Inferior parietal cortex (tissue), 1 donor: ENCODE results near the gene NAA16.
A peak's percentile ranks its signal among the peaks of the same experiment; 100 is the strongest.
"Not testable (repeated sequence)": the region's sequence is repeated elsewhere in the genome, so short reads cannot be mapped to it uniquely, and the experiment has no call there.

Source experiments
- DNase-seq: peaks from one replicate; pipeline ENCODE4 v3.0.0-alpha.2; 2016; ENCODE audit errors: extremely low spot score

The NAA16 gene

GRCh38 chr13:41354416-41354815, 43.3 kb downstream of the NAA16 start:
- DNase-seq = no peak

GRCh38 chr13:41356385-41356648, 45.2 kb downstream of the NAA16 start:
- DNase-seq = not testable (repeated sequence)

- no peak for DNase-seq
Observed at GRCh38 chr13:41356786-41357185, 45.7 kb downstream of the NAA16 start.

- DNase-seq = no peak
Observed at GRCh38 chr13:41361491-41361890, 50.4 kb downstream of the NAA16 start.

- DNase-seq = no peak
Observed at GRCh38 chr13:41364043-41364442, 53.0 kb downstream of the NAA16 start.

GRCh38 chr13:41365631-41366030, 54.6 kb downstream of the NAA16 start:
- no peak for DNase-seq

- DNase-seq = no peak
Observed at GRCh38 chr13:41370736-41371135, 59.7 kb downstream of the NAA16 start.

GRCh38 chr13:41377446-41377845, 66.4 kb downstream of the NAA16 start:
- DNase-seq = no peak

GRCh38 chr13:41382431-41382830, 71.4 kb downstream of the NAA16 start:
- DNase-seq = no peak

- DNase-seq = no peak
Observed at GRCh38 chr13:41383386-41383785, 72.3 kb downstream of the NAA16 start.

- DNase-seq = peak; percentile 25
Observed at GRCh38 chr13:41384749-41385503, 73.9 kb downstream of the NAA16 start.

GRCh38 chr13:41386211-41386610, 75.1 kb downstream of the NAA16 start:
- no peak for DNase-seq

GRCh38 chr13:41387576-41387975, 76.5 kb downstream of the NAA16 start:
- no peak for DNase-seq

GRCh38 chr13:41388143-41388881, 77.2 kb downstream of the NAA16 start:
- no peak for DNase-seq

GRCh38 chr13:41389580-41389979, 78.5 kb downstream of the NAA16 start:
- no peak for DNase-seq

- DNase-seq = no peak
Observed at GRCh38 chr13:41394166-41394565, 83.1 kb downstream of the NAA16 start.

GRCh38 chr13:41398494-41399170, 87.6 kb downstream of the NAA16 start:
- DNase-seq = no peak

GRCh38 chr13:41401366-41401765, 90.3 kb downstream of the NAA16 start:
- no peak for DNase-seq

GRCh38 chr13:41402691-41403511, 91.8 kb downstream of the NAA16 start:
- DNase-seq = no peak

- no peak for DNase-seq
Observed at GRCh38 chr13:41403983-41404382, 92.9 kb downstream of the NAA16 start.

GRCh38 chr13:41405367-41405766, 94.3 kb downstream of the NAA16 start:
- DNase-seq = no peak

- DNase-seq = no peak
Observed at GRCh38 chr13:41407380-41407779, 96.3 kb downstream of the NAA16 start.
